ENCODE measurements around the gene HSH2D.

Gene HSH2D

DNA sequence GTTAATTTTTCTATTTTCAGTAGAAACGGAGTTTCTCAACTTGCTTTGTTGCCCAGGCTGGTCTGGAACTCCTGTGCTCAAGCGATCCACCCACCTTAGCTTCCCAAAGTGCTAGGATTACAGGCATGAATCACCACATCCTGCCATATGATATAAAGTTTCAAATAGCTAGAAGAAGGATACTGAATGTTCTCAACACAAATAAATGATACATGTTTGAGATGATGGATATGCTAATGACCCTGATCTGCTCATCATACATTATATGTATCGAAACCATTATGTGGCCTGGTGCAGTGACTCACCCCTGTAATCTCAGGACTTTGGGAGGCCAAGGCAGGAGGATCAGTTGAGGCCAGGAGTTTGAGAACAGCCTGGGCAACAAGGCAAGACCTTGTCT lies 18.4 kb downstream of the HSH2D start:
- Mint-ChIP-seq H3K9me3 (no peaks in the 10 kb centered on the region), H3K4me3 (no peak overlapping the region), H3K4me1 (no peaks in the 10 kb centered on the region), H3K27me3 (ENCODE audit: low read depth) (peaks cover 14% of the 10 kb centered on the region), H3K36me3 (ENCODE audit: low read depth) (no peaks in the 10 kb centered on the region), H3K27ac (no peak overlapping the region)
- TF ChIP-seq, protein P1, sequence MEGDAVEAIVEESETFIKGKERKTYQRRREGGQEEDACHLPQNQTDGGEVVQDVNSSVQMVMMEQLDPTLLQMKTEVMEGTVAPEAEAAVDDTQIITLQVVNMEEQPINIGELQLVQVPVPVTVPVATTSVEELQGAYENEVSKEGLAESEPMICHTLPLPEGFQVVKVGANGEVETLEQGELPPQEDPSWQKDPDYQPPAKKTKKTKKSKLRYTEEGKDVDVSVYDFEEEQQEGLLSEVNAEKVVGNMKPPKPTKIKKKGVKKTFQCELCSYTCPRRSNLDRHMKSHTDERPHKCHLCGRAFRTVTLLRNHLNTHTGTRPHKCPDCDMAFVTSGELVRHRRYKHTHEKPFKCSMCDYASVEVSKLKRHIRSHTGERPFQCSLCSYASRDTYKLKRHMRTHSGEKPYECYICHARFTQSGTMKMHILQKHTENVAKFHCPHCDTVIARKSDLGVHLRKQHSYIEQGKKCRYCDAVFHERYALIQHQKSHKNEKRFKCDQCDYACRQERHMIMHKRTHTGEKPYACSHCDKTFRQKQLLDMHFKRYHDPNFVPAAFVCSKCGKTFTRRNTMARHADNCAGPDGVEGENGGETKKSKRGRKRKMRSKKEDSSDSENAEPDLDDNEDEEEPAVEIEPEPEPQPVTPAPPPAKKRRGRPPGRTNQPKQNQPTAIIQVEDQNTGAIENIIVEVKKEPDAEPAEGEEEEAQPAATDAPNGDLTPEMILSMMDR (IDR thresholded peaks at IDR 0.05; ENCODE audit: unreplicated experiment in 3 of 3): no peak

DNA sequence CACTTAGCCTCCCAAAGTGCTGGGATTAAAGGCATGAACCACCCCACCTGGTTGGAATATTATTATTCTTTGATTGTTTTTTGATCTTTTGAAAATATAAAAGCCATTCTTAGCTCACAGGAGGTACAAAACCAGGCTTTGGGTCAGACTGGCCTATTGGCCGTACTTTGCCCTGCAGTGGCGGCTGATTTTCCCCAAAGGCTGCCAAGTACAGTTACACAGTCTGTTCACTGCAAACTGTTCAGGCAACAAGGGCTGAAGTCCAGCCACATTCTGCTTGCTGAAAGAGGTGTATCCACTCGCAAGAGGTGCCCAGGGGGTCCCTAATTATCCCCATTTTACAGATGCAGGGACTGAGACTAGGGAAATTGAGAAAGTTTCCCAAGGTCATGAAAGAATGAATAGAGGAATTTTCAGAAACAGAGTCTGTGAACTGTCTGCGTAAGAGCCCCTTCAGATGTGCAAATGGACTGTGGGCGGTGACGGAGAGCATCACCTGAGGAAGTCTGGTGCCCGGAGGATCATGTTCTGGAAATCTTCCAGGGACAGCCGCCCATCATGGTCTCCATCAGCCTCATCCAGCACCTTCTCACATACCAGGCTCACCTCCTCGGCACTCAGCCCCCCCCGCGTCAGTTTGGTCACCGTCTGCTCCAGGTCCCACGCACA lies 20.9 kb downstream of the HSH2D start:
- Mint-ChIP-seq H3K4me3 (no peak overlapping the region), H3K4me1 (no peaks in the 10 kb centered on the region), H3K27me3 (ENCODE audit: low read depth) (peaks cover 14% of the 10 kb centered on the region), H3K36me3 (ENCODE audit: low read depth) (no peaks in the 10 kb centered on the region), H3K9me3 (no peaks in the 10 kb centered on the region), H3K27ac (no peak overlapping the region)
- TF ChIP-seq, protein P1 (IDR thresholded peaks at IDR 0.05; ENCODE audit: unreplicated experiment in 3 of 3): no peak

DNA sequence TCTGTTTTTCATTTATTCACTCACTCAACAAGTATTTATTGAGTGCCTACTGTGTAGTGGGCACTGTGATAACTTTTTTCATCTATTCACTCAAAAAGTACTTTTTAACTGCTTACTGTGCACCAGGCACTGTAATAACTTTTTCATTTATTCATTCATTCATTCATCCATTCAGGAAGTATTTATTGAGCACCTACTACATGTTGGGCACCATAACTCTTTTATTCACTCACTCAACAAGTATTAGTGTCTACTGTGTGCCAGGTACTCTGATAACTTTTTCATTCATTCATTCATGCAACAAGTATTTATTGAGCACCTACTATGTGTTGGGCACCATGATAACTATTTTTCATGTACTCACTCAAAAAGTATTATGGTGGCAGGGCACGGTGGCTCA lies 22.9 kb downstream of the HSH2D start:
- TF ChIP-seq, protein P1 (IDR thresholded peaks at IDR 0.05; ENCODE audit: unreplicated experiment in 3 of 3): no peak
- Mint-ChIP-seq H3K27ac (no peak overlapping the region), H3K9me3 (no peaks in the 10 kb centered on the region)

DNA sequence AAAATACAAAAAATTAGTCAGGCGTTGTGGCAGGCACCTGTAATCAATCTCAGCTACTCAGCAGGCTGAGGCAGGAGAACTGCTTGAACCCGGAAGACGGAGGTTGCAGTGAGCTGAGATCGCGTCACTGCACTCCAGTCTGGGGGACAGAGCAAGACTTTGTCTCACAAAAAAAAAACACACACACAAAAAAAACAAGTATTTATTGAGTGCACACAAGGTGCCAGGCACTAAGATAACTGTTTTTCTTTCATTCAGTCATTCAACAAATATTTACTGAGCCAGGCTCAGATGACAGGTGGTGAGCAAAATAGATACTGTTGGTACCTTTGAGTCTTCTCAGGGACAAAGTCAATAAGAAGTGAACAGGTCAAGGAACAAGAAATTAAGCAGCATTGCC lies 23.6 kb downstream of the HSH2D start:
- H3K27me3 Mint-ChIP-seq (ENCODE audit: low read depth): peaks cover 4% of the 10 kb centered on the region
- H3K9me3 Mint-ChIP-seq: no peaks in the 10 kb centered on the region

More for the DNA sequence above, 22.9 kb downstream of the HSH2D start:
- Mint-ChIP-seq H3K27me3 (ENCODE audit: low read depth) (peaks cover 9% of the 10 kb centered on the region), H3K4me3 (no peak overlapping the region), H3K36me3 (ENCODE audit: low read depth) (no peaks in the 10 kb centered on the region), H3K4me1 (no peaks in the 10 kb centered on the region)

DNA sequence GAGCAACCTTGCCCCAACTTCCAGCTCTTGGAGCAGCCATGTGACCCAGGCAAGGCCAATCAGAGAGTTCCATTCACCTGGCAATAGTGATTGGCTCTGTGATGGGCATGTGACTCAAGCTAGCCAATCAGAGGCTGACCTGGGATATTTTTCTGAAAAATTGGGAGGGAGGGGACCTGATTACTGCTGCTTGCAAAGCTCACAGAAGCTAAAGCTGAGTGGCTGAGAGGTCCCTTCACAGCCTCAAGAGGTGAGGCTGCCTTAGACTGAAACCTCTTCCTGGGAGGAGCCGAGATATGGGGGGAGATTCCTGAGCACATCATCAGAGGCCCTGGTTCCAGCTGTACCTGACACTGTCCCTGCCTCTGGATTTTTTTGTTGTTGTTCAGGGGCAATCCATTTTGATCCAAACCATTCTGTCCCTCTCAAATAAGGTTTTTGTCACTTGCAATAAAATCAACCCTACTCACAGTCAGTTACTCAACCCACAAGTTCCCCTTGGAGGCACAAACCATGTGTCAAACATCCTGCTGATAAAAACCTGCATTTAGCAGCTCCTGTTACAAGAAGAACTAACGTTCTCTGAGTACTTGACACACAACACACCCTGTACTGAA lies 25.1 kb downstream of the HSH2D start:
- Mint-ChIP-seq H3K4me1 (no peaks in the 10 kb centered on the region), H3K36me3 (ENCODE audit: low read depth) (no peaks in the 10 kb centered on the region), H3K27ac (no peak overlapping the region), H3K27me3 (ENCODE audit: low read depth) (peaks cover 3% of the 10 kb centered on the region), H3K4me3 (no peak overlapping the region), H3K9me3 (peaks cover 2% of the 10 kb centered on the region)
- TF ChIP-seq, protein P1 (IDR thresholded peaks at IDR 0.05; ENCODE audit: unreplicated experiment in 3 of 3): no peak

More for the DNA sequence above, 23.6 kb downstream of the HSH2D start:
- no peaks in the 10 kb centered on the region for H3K36me3 Mint-ChIP-seq (ENCODE audit: low read depth)
- no peak overlapping the region for H3K4me3 Mint-ChIP-seq
- TF ChIP-seq, protein P1 (IDR thresholded peaks at IDR 0.05; ENCODE audit: unreplicated experiment in 3 of 3): no peak
- H3K4me1 Mint-ChIP-seq: no peaks in the 10 kb centered on the region
- H3K27ac Mint-ChIP-seq: no peak overlapping the region

DNA sequence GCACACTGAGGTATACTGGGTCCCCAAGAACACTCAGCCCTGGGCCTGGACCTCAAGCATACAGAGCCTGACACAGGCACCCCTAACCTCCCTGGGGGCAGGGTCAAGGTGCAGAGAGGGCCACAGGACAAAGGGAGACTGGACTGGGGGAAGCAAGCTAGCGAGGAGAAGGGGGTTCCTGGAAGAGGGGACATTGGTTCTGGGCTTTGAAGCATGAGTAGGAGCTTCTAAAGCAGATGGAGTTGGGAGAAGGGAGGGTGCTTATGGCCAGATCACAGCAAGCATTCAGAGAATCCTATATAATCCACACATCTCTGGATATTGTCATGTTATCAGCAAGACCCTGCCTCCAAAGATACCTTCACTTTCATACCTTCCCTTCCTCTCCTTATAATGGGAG lies 26.6 kb downstream of the HSH2D start:
- Mint-ChIP-seq H3K27me3 (ENCODE audit: low read depth) (no peaks in the 10 kb centered on the region), H3K4me1 (no peaks in the 10 kb centered on the region), H3K4me3 (no peak overlapping the region), H3K36me3 (ENCODE audit: low read depth) (no peaks in the 10 kb centered on the region), H3K9me3 (peaks cover 2% of the 10 kb centered on the region), H3K27ac (no peak overlapping the region)
- TF ChIP-seq, protein P1 (IDR thresholded peaks at IDR 0.05; ENCODE audit: unreplicated experiment in 3 of 3): no peak

All from nephron (organoid).